Measurements from ENCODE around the gene KLHL40.

KLHL40 gene

DNA sequence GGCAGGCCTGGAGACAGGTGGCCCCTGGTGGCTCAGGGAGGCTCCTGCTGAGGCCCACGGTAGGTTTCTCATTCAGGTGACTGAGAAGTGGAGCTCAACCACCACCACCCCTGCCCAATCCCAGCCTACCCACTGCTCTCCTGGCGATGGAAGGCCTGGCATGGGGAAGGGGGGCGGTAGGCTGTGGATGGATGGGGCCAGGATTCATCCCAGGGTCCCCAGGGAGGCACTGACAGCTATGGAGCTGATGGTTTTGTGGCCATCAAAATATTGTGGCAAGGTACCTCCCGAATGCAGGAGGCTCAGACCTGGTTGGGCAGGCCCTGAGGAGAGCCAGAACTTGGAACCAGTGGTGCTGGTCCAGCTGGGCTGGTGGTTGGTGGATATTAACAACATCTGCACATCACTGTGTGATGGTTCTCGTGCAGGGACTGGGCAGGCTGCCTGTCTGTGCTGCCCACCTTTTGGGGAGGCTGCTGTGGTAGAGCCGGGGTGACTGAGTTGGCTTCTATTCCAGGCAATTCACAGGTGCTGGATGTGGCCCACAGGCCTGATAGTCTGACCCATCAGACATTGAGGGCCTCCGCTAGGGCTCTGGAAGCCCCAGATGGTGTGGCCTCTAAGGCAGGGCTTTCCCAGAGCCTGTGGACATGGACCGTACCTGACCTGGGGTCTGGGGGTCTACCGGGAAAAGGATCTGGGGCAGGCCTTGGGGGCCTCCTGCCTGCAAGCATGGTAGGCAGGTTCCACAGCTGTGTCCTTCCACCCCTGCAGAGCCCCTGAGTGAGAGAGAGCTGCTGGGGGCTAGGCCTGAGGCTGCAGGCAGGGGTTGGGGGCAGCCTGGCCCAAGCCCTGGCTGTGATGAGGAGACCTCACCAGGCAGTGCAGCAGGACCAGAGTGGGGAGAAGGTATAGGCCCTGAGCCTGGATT is 28.4 kb upstream of the KLHL40 start:
- no peak for DNase-seq (ENCODE audit: insufficient read length, low spot score)
- FAIRE-seq: no peak

DNA sequence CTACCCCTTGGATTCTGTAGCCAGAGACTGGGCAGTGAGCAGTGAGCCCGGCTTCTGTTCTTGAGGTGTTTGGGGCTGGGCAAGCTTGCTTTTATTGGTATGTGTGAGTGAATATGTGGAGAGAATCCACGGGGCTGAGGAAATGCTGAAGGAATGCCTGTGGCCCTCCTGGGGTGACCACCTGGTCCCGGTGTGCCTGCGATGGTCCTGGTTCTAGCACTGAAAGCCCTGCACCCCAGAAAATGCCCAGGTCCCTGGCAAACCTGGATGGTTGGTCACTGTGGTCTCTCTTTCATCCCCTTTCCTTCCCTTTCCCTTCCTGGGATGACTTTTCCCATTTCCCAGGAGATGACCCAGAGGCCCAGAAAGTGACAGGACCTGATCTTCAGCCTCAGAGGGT is 27.7 kb upstream of the KLHL40 start:
- no peak for DNase-seq (ENCODE audit: insufficient read length, low spot score)
- no peak for FAIRE-seq

DNA sequence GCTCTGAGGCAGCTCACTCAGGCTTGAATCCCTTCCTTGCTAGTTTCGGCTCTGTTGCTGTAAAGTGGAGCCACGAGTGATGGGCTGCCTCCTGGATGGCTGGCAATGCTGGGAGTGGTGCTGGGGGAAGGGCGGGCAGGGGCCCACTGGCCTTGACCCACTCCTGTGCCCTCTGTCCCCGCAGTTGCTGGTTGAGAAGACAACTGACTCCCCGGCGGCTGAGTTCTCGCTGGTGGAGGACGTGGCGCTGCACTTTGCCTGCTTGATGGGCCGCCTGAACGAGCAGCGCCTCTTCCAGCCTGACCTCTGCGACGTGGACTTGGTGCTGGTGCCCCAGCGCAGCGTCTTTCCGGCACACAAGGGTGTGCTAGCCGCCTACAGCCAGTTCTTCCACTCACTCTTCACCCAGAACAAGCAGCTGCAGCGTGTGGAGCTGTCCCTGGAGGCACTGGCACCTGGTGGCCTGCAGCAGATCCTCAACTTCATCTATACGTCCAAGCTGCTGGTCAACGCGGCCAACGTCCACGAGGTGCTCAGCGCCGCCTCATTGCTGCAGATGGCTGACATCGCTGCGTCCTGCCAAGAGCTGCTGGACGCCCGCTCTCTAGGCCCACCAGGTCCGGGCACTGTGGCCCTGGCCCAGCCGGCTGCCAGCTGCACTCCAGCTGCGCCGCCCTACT is 27.1 kb upstream of the KLHL40 start:
- FAIRE-seq: no peak
- no peak for DNase-seq (ENCODE audit: insufficient read length, low spot score)

DNA sequence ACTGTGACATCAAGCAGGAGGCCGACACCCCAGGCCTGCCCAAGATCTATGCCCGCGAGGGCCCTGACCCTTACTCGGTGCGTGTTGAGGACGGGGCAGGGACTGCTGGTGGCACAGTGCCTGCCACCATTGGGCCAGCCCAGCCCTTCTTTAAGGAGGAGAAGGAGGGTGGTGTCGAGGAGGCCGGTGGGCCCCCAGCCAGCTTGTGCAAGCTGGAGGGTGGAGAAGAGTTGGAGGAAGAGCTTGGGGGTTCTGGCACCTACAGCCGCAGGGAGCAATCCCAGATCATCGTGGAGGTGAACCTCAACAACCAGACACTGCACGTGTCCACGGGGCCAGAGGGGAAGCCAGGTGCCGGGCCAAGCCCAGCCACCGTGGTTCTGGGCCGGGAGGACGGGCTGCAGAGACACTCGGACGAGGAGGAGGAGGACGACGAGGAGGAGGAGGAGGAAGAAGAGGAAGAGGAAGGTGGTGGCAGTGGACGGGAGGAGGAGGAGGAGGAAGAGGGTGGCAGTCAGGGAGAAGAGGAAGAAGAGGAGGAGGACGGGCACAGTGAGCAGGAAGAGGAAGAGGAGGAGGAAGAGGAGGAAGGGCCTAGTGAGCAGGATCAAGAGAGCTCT is 26.5 kb upstream of the KLHL40 start:
- FAIRE-seq (no peak), DNase-seq (ENCODE audit: insufficient read length, low spot score) (no peak)

DNA sequence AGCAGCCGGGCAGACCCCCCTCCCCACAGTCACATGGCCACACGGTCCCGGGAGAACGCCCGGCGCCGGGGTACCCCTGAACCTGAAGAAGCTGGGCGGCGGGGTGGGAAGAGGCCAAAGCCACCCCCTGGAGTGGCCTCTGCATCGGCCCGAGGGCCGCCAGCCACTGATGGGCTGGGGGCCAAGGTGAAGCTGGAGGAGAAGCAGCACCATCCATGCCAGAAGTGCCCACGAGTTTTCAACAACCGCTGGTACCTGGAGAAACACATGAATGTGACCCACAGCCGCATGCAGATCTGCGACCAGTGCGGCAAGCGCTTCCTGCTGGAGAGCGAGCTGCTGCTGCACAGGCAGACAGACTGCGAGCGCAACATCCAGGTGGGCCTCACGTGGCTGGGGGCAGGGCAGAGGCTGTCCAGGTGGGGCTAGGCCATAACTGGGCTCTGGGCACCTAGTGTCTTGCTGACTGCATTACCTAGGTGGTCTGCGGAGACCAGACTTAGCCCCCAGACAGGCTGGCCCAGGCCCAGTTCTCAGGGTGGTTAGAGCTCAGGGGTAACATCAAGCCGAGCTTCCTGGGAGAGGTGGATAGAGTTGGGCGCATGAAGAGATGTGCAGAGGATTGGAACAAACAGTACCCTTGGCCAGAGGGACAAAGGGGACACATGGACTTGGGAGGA is 25.7 kb upstream of the KLHL40 start:
- FAIRE-seq (no peak), DNase-seq (ENCODE audit: insufficient read length, low spot score) (no peak)

DNA sequence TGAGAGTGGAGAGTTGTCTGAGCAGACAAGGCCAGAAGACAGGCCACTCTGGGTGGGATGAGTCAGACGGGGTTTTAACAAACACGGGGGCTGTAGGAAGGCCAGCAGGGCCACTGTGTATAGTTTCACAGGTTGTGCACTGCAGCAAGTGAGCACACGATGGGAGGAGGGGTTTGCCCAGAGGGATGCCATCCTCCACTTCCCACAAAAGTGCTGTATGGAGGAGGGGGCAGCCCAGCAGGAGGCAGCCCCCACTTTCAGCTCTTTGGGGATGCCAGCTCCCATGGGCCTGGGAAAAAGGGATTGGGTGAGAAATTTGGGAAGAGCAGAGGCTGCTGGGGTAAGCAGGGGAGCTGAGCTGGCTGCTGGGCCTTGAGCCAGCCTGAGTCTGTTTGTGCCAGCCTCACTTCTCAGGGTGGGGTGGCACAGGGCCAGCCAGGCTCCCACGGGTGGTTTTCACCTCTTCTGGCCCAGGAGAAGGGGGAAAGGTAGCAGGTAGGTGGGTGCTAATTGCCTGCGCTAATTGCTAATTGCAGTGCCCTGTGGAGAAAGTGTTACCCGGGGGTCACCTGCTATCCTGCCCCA is 25.1 kb upstream of the KLHL40 start:
- no peak for DNase-seq (ENCODE audit: insufficient read length, low spot score)

DNA sequence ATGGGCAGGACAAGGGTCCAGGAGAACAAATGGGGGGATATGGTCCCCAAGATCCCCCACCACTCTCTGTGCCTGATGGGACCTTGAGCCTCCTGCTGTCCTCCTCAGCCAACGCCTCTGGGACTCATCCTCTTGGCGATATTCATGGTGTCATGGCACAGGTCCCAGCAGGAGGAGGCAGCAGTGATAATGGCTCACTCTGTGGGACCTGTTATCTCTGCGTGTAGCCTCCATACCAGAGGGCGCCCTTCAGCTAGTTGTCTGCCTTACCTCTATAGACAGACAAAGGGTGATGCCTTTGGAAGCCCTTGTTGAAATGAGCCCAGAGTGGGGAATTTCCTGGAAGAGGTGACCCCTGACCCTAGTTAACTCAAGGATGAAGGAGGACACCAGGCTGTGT is 24.4 kb upstream of the KLHL40 start:
- FAIRE-seq (no peak), DNase-seq (ENCODE audit: insufficient read length, low spot score) (no peak)

More for the DNA sequence above, 25.1 kb upstream of the KLHL40 start:
- no peak for FAIRE-seq

DNA sequence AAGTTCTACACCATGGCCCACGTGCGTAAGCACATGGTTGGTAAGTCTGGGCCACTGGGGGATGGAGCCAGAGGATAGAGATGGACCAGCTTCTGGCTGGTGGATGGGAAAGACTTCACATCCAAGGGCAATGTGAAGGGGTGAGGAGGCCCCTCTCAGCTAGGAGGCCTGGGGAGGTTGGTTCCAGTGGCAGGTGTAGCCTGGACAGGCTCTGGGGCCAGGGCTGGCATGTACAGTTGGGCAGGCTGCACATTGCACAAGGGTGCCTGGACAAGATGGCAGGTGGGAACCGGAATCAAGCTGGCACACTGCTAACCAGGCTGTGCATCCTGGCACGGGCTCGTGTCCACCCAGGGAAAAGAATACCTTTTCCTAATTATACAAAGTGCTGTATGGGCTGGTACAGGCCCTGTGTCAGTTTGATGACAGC is 23.7 kb upstream of the KLHL40 start:
- no peak for DNase-seq (ENCODE audit: insufficient read length, low spot score)
- no peak for FAIRE-seq

DNA sequence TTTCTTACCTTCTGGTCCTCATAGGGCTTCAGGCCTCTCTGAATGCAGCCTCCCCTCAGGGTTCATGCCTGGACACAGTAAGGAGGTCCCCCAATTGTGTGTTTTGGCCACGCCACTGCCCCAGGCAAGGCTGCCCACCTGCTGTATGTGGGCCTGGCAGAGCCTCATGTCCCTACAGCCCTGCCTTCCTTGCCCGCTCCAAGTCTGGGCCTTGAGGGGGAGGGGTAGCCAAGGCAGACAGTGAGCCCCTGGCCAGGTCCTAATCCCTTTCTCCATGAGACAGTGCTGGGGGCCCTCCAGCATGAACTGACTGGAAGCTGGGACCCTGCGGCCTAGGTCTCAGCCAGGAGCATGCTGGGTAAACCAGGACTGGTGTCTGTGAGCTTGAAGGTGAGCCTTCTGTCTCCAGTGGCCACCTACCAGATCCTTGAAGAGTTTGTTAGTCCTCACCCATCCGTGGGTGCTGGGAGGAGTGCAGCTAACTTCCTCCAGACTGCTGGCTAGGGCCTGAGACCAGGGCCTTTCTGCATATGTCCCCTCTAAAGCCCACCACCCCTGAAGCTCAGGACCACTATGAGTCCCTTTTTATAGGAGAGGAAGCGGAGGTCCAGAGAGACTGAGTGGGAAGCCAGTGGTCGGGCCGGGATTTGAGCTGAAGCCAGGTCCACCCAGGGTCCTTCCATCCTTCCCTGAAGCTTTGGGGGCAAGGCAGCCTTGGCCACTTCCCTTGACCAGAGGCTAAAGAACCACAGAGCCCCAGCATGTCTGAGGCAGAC is 23.1 kb upstream of the KLHL40 start:
- no peak for FAIRE-seq
- no peak for DNase-seq (ENCODE audit: insufficient read length, low spot score)

DNA sequence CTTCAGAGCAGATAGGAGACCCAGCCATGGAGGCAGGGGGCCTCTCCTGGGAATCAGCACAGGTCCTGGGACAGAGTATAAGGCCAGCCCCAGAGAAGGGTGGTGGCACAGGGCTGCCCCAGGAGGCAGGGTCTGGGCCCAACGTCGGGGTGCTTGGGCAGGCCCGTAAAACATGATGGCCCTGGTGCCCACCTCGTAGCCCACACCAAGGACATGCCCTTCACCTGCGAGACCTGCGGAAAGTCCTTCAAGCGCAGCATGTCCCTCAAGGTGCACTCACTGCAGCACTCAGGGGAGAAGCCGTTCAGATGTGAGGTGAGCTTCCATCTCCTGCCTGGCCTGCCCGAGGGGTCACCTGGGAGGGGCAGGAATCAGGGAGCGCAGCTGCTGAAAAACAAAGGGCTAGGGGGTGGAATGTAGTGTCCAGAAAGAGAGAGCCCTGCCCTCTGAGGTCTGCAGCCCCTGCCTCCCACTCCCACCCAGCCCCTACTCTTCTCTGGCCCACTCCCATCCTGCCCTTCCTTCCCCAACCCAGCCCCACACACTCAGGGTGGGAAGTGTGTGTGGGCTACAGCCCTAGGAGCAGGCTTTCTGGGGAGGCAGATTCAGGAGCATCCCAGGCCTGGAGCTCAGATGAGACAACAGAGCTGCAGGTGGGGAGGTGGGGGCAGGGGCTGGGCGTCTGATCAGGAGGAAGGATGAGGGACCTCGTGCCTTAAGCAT is 22.4 kb upstream of the KLHL40 start:
- no peak for FAIRE-seq

DNA sequence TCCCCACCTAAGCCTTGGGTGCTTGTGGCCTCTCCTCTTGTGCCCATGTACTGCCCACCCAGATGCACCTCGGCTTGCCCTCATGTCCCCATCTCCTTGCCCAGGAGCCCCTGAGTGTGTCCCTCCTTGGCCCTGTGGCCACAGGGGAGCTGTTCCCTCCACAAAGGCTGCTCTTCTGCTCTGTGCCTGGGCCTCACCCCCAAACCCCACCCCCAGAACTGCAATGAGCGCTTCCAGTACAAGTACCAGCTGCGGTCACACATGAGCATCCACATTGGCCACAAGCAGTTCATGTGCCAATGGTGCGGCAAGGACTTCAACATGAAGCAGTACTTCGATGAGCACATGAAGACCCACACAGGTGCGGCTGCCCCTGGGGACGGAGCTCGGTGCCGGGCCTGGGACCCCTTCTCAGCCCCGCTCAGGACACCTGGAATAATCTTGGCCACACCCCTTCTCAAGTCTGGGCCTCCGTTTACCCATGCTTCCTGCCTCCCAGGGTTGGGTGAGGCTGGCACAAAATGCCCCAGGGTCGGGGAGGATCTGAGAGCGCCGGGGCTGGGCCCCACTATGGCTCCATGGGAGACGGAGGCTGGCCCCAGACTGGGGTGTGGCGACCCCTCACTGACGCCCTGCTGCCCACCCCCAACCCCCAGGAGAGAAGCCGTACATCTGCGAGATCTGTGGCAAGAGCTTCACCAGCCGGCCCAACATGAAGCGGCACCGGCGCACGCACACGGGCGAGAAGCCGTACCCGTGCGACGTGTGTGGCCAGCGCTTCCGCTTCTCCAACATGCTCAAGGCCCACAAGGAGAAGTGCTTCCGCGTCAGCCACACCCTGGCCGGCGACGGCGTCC is 21.5 kb upstream of the KLHL40 start:
- DNase-seq (ENCODE audit: insufficient read length, low spot score) (no peak), FAIRE-seq (no peak)

More for the DNA sequence above, 22.4 kb upstream of the KLHL40 start:
- no peak for DNase-seq (ENCODE audit: insufficient read length, low spot score)

DNA sequence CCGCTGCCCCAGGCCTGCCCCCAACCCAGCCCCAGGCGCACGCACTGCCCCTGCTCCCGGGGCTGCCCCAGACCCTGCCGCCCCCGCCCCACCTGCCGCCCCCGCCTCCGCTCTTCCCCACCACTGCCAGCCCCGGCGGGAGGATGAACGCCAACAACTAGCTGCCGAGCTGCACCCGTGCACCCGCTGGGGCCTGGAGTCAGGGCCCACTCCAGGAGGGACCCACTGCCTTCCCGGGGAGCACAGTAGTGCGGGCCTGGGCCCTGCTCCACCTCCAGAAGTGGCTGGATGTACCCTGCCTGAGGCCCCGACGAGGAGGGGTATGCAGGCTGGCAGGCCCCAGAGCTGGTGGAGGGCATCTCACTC is 20.9 kb upstream of the KLHL40 start:
- no peak for FAIRE-seq
- DNase-seq (ENCODE audit: insufficient read length, low spot score): no peak

DNA sequence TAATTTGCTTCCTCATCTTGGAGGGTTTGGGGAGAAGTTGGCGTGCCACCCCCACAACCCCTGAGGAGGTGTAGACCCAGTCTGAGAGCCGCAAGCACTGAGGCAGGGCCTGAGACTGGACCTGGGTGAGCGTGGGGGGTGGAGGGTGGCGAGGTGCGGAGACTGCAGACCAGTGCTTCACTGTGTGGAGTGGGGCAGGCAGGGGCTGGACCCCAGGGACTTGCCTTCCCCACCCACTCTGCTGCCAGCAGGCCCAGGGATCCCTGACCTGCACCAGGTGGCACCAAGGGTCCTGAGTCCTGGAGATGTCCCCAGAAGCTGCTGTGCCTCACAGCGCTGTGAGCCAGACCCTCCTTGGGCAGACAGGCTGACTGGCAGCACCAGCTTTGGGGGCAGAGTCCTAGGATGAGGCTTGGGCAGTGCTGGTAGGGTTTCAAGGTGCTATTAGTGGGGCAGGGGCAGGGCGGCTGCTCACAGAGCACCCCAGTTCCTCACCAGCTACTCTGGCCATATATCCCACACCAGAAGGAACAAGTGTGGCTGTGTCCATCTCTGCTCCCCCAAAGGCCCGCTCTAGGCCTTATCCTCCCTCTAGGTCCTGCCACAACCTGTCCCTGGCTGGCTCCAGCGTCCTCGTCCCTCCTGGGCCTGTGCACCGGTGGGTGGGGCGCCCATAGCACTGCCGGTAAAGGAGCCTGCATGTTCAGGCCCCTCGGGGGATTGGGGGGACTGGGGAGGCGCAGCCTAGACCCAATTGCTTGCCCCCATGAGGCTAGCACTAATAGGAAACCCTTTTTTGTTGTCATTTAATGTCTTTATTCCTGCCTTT is 20.1 kb upstream of the KLHL40 start:
- DNase-seq (ENCODE audit: insufficient read length, low spot score) (no peak), FAIRE-seq (no peak)

DNA sequence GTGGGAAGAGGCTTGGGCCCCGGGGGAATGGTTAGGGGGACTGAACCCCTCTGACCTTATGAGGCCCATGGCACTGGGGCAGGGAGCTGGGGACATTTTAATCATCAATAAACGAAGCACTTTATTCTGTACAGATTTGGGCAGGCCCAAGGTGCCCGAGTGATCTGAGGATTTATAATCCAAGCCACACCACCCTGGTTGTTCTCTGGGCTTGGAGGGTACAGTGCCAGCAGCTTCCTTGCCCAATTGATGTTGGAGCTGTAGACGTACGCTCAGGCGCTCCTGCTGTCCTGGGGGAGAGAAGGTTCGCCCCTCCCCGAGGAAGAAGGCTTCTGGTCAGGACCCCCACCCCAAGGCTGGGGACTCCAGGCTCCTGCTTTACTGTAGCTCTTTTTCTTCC is 19.3 kb upstream of the KLHL40 start:
- no peak for DNase-seq (ENCODE audit: insufficient read length, low spot score)
- no peak for FAIRE-seq

DNA sequence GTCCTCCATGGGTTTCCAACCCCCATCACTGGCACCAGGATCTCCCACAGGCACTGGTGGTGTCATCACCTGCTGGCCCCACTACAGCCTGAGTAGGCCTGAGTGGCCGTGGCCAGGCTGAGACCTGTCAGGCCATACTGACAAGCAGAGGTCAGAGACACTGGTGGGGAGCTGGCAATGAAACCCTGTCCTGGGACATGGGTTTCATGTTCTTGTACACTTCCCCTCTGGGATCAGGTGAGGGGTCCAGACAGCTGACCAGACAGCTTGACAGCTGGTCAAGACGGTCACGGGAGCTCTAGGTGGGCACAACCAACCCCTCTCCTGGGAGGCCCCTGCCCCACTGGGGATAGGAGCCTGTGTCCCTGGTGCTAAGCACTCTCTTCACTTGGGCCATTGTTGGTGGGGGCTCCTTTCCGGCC is 18.7 kb upstream of the KLHL40 start:
- DNase-seq (ENCODE audit: insufficient read length, low spot score) (no peak), FAIRE-seq (no peak)

DNA sequence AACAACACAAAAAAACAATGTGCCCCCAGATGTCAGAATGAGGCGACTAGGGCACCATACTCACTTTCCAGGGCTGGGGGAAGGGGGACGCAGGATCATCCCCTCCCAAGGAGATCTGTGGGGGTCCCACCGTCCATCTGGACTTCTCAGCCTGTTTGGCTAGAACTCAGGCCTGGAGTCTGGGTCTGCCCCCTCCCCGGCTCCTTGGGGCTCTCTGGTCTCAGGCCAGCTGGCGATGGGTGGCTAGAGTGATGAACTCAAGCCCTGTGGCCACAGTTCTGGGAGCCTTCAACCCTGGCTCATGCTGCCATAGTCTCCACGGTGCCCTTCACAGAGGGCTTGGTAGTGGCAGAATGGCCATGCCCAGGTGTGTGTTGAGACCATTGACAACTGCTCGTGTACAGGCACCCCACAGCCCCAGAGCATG is 18.2 kb upstream of the KLHL40 start:
- FAIRE-seq: no peak
- DNase-seq (ENCODE audit: insufficient read length, low spot score): no peak
